Fibroblast of peridontal ligament (primary cell): ENCODE data around the gene NR0B2.

Experiments used
- DNase-seq: peaks from one replicate; pipeline ENCODE4 v3.0.0-alpha.2; 2010; ENCODE audit errors: extremely low read depth

Gene NR0B2

GRCh38 chr1:26936823-26937222 lies 23.0 kb upstream of the NR0B2 start:
- DNase-seq, result no peak

- DNase-seq, result no peak
Observed at GRCh38 chr1:26932531-26932930, 18.8 kb upstream of the NR0B2 start.

GRCh38 chr1:26923711-26924110 lies 9.9 kb upstream of the NR0B2 start:
- DNase-seq, result no peak

- no peak for DNase-seq
Observed at GRCh38 chr1:26922901-26923300, 9.1 kb upstream of the NR0B2 start.

GRCh38 chr1:26922431-26922729 lies 8.6 kb upstream of the NR0B2 start:
- no peak for DNase-seq

DNA sequence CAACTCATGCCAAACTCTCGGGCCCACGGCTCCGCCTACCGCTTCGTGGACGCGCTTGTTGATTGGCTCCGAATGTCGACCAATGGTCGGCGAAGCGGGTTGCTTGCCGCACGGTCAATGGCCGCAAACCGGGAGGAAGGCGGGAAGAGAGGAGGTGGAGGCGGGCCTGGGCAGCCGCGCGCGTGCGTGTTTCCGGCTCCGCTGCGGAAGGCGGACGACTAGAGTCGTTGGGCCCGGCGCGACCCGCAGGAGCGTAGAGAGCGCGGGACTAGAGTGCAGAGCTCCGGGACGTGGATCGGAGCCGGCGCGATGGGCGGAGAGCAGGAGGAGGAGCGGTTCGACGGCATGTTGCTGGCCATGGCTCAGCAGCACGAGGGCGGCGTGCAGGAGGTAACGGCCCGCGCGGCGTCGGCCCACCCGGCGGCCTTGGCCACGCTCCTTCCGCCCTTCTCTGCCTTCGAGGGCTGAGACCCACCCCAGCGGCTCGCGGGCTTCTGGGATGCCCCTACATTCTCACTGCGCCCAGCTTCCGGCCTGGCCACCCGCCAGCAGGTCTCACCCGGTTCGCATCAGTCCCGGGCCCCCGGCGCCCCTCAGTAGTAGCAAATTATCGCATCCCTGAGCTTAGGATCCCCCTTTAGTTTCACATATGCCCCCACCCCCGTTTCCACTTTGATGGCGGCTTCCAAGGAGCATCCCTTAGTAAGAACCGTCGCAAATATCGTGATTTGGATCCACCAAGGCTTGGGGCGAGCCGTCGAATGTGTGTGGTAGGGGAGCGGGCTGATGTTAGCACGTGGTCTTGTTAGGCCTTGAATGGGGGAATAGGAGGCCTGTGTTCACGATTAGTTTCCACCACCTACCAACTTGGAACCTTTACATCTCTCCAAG lies 8.0 kb upstream of the NR0B2 start, which contains the start of gene NUDC:
NUDC (plus strand) TSS at position 204 of the 891 bp plus-strand sequence; CDS start at position 310, 106 bp downstream.
- DNase-seq, result peak; percentile 96

DNA sequence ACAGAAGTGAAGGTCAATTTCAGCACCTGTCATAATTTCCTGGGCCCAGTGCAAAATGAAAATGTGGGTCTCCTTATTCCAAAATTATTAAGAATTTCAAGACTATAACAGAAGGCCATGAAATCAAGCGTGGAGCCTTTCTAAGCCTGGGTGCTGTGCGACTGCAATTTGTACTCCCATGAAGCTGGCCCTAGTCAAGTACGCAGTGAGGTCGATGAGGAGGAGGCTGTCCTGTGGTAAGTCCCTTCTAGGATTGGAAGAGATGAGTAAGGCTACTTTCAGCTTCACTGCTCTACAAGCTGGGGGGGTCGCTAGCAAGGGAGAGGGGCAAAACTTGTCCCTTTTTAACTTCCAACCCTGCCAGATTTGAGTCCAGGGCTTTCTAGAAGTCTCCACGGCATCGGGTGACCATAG lies 7.4 kb upstream of the NR0B2 start:
- no peak for DNase-seq

- no peak for DNase-seq
Observed at GRCh38 chr1:26915204-26915842, 1.5 kb upstream of the NR0B2 start.

DNA sequence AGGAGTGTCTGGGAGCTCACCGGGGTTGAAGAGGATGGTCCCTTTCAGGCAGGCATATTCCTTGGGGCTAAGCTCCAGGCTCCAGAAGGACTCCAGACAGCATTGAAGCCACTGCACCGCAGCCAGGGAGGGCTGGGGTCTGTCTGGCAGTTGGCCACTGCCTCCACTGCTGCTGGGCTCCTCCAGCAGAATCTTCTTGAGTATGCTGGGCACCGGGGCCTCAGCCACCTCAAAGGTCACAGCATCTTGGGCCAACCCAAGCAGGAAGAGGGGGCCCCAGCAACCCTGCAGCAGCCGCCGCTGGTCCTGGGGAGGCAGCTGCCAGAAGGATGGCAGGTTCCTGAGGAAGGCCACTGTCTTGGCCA lies 404 bp downstream of the NR0B2 start:
- no peak for DNase-seq

- no peak for DNase-seq
Observed at GRCh38 chr1:26912147-26912490, 1.7 kb downstream of the NR0B2 start.

- no peak for DNase-seq
Observed at GRCh38 chr1:26911399-26912146, 2.2 kb downstream of the NR0B2 start.

GRCh38 chr1:26910343-26911160 lies 3.2 kb downstream of the NR0B2 start:
- DNase-seq, result no peak

DNA sequence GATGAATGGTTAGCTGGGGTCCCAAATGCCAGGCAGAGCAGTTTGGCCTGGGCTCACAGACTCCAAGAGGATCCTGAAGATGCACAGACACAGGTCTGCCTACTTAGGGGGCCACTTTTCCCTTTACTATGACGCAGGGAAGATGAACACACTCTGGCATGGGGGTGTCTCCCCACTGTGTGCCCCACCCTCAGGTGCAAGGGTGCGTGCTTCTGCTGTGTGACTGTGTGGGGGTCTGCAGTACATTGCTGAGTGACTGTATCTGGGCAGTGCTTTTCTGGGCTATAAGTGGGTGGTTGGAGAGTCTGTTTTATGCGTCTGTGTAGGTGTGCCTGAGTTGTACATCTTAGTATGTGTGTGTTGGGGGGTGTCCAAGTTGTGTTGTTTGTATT lies 3.8 kb downstream of the NR0B2 start:
- no peak for DNase-seq

DNA sequence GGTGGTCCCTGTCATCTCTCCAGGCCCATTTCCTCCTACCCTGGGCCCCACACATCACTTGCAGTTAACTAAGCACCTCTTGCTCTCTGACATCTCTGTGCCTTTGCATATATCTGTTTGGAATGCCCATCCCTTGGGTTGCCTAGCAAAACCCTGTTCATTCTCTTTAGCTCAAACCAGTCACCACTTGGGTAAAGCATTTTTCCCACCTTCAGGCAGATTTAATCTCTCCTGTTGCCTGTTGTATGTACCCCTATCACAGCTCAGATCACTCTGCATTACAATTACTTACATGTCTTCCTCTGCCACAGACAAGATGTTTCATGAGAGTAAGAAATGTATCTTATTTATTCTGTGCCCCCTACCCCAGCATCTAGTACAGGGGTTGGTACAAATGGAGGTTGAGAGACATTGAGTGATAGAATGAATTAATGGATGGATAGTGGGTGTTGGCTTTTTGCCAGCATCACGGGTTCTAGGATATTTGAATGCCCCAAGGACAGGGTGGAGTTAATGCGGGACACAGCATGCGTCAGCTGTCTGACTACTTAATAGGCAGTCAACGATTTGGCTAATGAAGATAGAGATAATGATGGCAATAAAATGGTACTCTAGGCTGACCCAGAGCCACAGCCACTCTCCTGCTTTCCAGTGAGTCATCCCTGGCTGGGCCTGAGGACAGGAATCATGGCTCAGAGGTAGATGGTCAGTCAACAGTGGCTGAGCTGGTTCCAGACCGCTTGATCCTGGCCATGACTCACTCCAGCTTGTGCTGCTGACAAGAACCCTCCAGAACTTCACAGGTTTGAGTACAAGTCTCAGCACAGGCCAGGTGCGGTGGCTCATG lies 6.5 kb downstream of the NR0B2 start:
- DNase-seq, result peak; percentile 58

- no peak for DNase-seq
Observed at GRCh38 chr1:26900815-26901511, 12.8 kb downstream of the NR0B2 start.

DNA sequence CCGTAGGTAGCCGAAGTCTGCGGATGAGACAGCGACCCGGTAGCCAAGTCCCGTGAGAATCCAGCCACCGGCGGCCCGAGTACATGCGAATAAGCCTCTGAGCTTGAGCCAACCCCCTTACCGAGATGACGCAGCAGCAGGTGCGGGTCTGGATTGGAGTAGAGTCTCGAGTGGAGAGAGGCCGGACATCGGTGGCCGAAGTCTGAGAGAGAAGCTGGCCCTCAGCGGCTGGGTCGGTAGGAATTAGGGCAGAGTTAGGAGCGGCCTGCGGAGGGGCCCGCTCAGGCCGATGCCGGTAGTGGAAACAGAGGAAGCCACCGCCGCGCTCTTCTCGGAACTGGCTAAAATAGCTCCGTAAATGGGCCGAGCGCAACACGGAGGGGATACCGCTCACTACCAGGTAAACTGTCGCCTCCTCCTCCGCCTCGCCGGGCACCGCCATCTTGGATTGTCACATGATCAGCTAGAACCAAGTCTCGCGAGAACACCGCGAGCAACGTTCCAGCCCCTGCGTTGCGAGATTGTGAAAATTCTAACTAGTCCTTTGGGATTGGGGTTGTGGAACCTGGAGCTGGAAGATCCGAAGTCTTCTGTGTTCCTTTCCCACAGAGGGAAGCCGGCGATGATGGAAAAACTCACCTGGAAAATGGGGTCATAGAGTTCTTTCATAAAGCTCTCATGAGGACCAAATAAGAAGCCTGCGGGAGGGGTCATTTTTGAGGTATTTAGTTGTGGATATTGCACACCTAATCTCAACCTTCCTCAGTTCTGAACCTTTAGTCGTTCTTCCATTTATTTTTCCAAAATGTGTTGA lies 13.6 kb downstream of the NR0B2 start, which contains the start of gene GPATCH3:
GPATCH3 (minus strand) TSS at position 467 of the 814 bp plus-strand sequence; CDS start at position 442, 25 bp downstream.
- peak; percentile 97 for DNase-seq

- no peak for DNase-seq
Observed at GRCh38 chr1:26897351-26897750, 16.4 kb downstream of the NR0B2 start.

- no peak for DNase-seq
Observed at GRCh38 chr1:26894263-26894662, 19.5 kb downstream of the NR0B2 start.

DNA sequence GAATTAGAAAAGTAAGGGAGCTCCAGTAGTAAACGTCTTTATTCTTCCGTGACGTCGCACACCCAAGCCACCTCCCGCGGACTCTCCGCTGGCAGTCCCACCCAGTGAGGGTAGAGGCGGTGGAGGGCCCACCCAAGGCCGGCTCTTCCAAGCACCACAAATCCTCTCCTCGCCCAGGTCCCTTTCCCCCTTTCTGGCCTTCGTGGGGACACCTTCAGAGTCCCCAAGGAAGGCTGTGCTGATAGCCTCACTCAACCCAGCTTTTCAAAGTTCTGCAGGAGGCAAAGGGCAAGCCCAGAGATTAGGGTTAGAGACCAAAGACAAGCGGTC lies 23.3 kb downstream of the NR0B2 start:
- no peak for DNase-seq
